ENCODE results near the gene CFAP46.

DNA sequence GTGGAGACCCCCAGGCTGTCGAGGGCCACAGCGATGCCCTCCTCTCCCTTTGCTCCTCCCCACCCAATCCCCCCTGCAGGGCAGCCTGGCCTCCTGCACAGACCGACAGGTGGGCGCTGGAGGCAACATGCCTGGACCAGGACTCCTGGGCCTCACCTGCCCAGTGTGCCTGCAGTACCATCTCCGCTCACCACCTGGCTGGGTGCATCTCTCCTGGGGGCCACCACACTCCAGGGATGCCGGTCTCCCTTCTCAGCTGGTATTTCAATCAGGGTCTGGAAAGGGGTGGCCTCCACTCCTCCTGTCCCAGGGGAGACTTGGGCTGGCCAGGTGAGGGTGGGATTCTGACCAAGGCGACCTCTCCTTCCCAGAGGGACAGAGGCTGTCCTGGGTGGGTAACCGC lies 17.2 kb upstream of the CFAP46 start:
- TF ChIP-seq POLR2AphosphoS5 (IDR thresholded peaks at IDR 0.05; ENCODE audit: low read depth, low read length) (no peak), SIN3A (IDR thresholded peaks at IDR 0.05; ENCODE audit: borderline replicate concordance, insufficient read depth, low read length) (no peak), TAF1 (IDR thresholded peaks at IDR 0.05; ENCODE audit: borderline replicate concordance, insufficient read depth, low read length) (no peak)
- TF ChIP-seq, protein P1, sequence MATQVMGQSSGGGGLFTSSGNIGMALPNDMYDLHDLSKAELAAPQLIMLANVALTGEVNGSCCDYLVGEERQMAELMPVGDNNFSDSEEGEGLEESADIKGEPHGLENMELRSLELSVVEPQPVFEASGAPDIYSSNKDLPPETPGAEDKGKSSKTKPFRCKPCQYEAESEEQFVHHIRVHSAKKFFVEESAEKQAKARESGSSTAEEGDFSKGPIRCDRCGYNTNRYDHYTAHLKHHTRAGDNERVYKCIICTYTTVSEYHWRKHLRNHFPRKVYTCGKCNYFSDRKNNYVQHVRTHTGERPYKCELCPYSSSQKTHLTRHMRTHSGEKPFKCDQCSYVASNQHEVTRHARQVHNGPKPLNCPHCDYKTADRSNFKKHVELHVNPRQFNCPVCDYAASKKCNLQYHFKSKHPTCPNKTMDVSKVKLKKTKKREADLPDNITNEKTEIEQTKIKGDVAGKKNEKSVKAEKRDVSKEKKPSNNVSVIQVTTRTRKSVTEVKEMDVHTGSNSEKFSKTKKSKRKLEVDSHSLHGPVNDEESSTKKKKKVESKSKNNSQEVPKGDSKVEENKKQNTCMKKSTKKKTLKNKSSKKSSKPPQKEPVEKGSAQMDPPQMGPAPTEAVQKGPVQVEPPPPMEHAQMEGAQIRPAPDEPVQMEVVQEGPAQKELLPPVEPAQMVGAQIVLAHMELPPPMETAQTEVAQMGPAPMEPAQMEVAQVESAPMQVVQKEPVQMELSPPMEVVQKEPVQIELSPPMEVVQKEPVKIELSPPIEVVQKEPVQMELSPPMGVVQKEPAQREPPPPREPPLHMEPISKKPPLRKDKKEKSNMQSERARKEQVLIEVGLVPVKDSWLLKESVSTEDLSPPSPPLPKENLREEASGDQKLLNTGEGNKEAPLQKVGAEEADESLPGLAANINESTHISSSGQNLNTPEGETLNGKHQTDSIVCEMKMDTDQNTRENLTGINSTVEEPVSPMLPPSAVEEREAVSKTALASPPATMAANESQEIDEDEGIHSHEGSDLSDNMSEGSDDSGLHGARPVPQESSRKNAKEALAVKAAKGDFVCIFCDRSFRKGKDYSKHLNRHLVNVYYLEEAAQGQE (IDR thresholded peaks at IDR 0.05; ENCODE audit: insufficient read depth in 1 of 2, low read depth in 2 of 2, low read length in 2 of 2): no peak
